Femur (tissue), 1 donor: ENCODE data around the gene TANGO2.
A peak's percentile ranks its signal among the peaks of the same experiment; 100 is the strongest.

Source experiments
- DNase-seq: peaks from one replicate; pipeline ENCODE4 v3.0.0-alpha.2; 2017

Gene TANGO2

GRCh38 chr22:19996694-19997384 is 24.1 kb upstream of the TANGO2 start:
- DNase-seq = peak; percentile 48

GRCh38 chr22:19997561-19998231 is 23.2 kb upstream of the TANGO2 start:
- DNase-seq = no peak

GRCh38 chr22:19998232-19998951 is 22.5 kb upstream of the TANGO2 start:
- peak; percentile 31 for DNase-seq

GRCh38 chr22:19998991-19999820 is 21.7 kb upstream of the TANGO2 start:
- peak; percentile 36 for DNase-seq

- DNase-seq = peak; percentile 44
Observed at GRCh38 chr22:20000246-20001081, 20.4 kb upstream of the TANGO2 start.

- peak; percentile 24 for DNase-seq
Observed at GRCh38 chr22:20001082-20001638, 19.8 kb upstream of the TANGO2 start.

- DNase-seq = no peak
Observed at GRCh38 chr22:20002128-20002527, 18.8 kb upstream of the TANGO2 start.

GRCh38 chr22:20002636-20003035 is 18.3 kb upstream of the TANGO2 start:
- peak; percentile 38 for DNase-seq

GRCh38 chr22:20003304-20003703 is 17.6 kb upstream of the TANGO2 start:
- no peak for DNase-seq

- no peak for DNase-seq
Observed at GRCh38 chr22:20004464-20004863, 16.4 kb upstream of the TANGO2 start.

- peak; percentile 18 for DNase-seq
Observed at GRCh38 chr22:20008221-20008995, 12.5 kb upstream of the TANGO2 start.

- peak; percentile 13 for DNase-seq
Observed at GRCh38 chr22:20009018-20009491, 11.9 kb upstream of the TANGO2 start.

GRCh38 chr22:20009582-20010306 is 11.2 kb upstream of the TANGO2 start:
- DNase-seq = no peak

- DNase-seq = peak; percentile 11
Observed at GRCh38 chr22:20010307-20011122, 10.4 kb upstream of the TANGO2 start.

- DNase-seq = peak; percentile 21
Observed at GRCh38 chr22:20011123-20011992, 9.6 kb upstream of the TANGO2 start.

- peak; percentile 21 for DNase-seq
Observed at GRCh38 chr22:20011993-20012740, 8.7 kb upstream of the TANGO2 start.

- DNase-seq = no peak
Observed at GRCh38 chr22:20012741-20013331, 8.1 kb upstream of the TANGO2 start.
